ENCODE results near the gene CACNA2D2. TPM values are rescaled to one million over a fixed set of nuclear protein-coding genes. Genes with fewer than 3 reads are reported as not detected.

CACNA2D2 gene
- total RNA-seq, 1 experiment from 2014 or later, result not detected

DNA sequence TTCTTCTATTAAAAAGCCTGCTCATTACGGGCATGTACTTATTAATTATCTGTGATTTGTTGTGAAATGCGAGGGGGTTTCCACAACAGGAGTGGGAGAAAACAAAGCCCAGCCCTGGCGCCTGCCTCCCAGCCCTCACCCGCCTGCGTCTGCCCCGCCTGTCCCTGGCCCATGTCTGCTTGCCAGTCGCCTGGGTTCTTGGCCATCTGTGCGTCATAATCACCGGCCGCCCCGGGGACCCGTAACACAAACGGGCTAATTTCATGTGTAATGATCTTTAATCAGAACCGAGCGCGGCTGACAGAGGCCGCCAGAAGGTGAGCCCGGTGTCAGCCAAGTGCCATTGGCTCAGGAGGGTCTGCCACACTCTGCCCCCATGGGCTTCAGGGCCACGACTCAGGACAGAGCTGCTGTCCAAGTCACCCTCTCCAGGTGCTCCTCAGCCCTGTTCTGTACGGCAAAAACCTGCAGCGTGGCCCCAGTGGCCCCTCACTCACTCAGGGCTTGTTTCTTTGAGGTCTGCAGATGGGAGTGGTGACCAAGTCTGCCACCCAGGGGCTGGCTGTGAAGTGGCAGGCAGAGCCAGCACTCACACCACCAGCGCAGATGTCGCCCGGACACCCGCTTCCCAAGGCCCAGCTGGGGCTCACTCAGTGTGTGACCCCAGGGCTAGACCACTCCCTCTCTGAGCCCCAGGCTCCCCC, 115.3 kb downstream of the CACNA2D2 start:
- H3K79me2 ChIP-seq (ENCODE audit: low read depth), result no peaks in the 10 kb centered on the region
- no peaks in the 10 kb centered on the region for H3F3A ChIP-seq (ENCODE audit: insufficient read depth, low read depth)
- ChIA-PET CTCF (no interaction called here), POLR2A (ENCODE audit: unreplicated experiment) (no interaction called here)
- intact Hi-C loops (cut with micrococcal nuclease; ENCODE audit: unreplicated experiment), result no loop called here
- BruUV-seq (replicated peaks), result no TSS peak
- no peak for DNase-seq
- no peak for TF ChIP-seq EZH2 (IDR thresholded peaks at IDR 0.05; ENCODE audit: low read depth)
- TF ChIP-seq, protein P1, sequence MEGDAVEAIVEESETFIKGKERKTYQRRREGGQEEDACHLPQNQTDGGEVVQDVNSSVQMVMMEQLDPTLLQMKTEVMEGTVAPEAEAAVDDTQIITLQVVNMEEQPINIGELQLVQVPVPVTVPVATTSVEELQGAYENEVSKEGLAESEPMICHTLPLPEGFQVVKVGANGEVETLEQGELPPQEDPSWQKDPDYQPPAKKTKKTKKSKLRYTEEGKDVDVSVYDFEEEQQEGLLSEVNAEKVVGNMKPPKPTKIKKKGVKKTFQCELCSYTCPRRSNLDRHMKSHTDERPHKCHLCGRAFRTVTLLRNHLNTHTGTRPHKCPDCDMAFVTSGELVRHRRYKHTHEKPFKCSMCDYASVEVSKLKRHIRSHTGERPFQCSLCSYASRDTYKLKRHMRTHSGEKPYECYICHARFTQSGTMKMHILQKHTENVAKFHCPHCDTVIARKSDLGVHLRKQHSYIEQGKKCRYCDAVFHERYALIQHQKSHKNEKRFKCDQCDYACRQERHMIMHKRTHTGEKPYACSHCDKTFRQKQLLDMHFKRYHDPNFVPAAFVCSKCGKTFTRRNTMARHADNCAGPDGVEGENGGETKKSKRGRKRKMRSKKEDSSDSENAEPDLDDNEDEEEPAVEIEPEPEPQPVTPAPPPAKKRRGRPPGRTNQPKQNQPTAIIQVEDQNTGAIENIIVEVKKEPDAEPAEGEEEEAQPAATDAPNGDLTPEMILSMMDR (conservative IDR thresholded peaks at IDR 0.05), result no peak; the same call in 1 of the 2 replicates
- no peaks in the 10 kb centered on the region for H3K9me3 ChIP-seq (ENCODE audit: insufficient read depth, low read depth)
- no peak overlapping the region for H2AFZ ChIP-seq
- no peaks in the 10 kb centered on the region for H3K27me3 ChIP-seq (ENCODE audit: insufficient read depth, low read depth)
- no peaks in the 10 kb centered on the region; the same call in 1 of the 2 replicates for H4K20me1 ChIP-seq (ENCODE audit: insufficient read depth)
- no peaks in the 10 kb centered on the region for H3K9me2 ChIP-seq (ENCODE audit: insufficient read depth)
- H3K27ac ChIP-seq, result no peak overlapping the region
- H3K36me3 ChIP-seq (ENCODE audit: low read depth), result no peaks in the 10 kb centered on the region
- no peak overlapping the region for H3K4me2 ChIP-seq
- no peak overlapping the region for H3K4me3 ChIP-seq
- peaks cover 8% of the 10 kb centered on the region; the same call in 1 of the 2 replicates for H3K4me1 ChIP-seq (replicated peaks; ENCODE audit: insufficient read depth)

DNA sequence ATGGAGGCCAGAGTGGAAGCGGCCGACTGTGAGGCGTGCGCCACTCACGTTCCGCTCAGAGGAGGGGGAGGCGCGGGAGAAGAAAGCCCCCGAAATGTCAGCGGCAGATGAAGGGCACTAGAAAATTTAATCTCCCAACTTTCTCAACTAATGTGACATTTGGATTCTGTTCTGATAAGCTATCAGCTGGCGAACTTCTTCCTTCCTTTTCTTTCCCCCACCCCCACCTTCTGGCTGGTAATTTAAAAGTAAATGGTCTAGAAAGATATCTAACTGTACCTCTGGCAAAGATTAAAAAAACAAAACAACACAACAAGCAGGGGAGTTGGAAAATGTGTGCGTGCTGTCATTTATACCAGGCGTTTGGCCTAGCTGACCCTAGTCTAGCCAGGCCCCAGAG, 117.7 kb downstream of the CACNA2D2 start:
- Histone ChIP-seq H3K9me3 (ENCODE audit: insufficient read depth, low read depth) (no peaks in the 10 kb centered on the region), H3F3A (ENCODE audit: insufficient read depth, low read depth) (no peaks in the 10 kb centered on the region), H3K4me1 (replicated peaks; ENCODE audit: insufficient read depth) (no peaks in the 10 kb centered on the region), H3K9me2 (ENCODE audit: insufficient read depth) (no peaks in the 10 kb centered on the region), H3K4me2 (no peak overlapping the region), H3K4me3 (no peak overlapping the region), H3K27ac (no peak overlapping the region), H3K27me3 (ENCODE audit: insufficient read depth, low read depth) (no peaks in the 10 kb centered on the region), H4K20me1 (ENCODE audit: insufficient read depth) (no peaks in the 10 kb centered on the region; the same call in 1 of the 2 replicates), H3K36me3 (ENCODE audit: low read depth) (no peaks in the 10 kb centered on the region), H3K79me2 (ENCODE audit: low read depth) (no peaks in the 10 kb centered on the region), H2AFZ (no peak overlapping the region)
- intact Hi-C loops (cut with micrococcal nuclease; ENCODE audit: unreplicated experiment), result no loop called here
- POLR2A ChIA-PET (ENCODE audit: unreplicated experiment), result no interaction called here
- CTCF ChIA-PET, result no interaction called here
- no peak for TF ChIP-seq EZH2 (IDR thresholded peaks at IDR 0.05; ENCODE audit: low read depth)
- TF ChIP-seq, protein P1 (conservative IDR thresholded peaks at IDR 0.05), result no peak
- no peak for DNase-seq
- BruUV-seq (replicated peaks), result no TSS peak

DNA sequence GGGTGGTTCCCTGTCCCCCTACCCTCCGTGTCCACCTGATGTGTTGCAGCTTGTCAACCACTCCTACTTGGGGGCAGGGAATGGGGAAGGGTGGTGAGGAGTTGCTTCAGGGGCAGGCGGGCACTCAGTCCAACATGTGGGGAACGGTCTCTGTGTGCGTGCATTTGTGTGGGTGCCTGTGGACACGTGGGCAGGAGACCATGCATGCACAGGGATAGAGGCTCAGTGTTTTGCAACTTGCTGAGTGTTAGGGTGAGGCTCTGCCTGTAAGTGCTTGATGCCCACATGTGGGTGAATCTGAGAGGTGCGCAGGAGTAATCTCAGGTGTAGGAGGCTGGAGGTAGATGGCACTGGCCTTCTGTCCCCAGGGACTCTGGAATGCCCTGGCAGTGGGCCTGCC, 119.7 kb downstream of the CACNA2D2 start:
- Histone ChIP-seq H3K4me3 (no peak overlapping the region), H3K79me2 (ENCODE audit: low read depth) (no peaks in the 10 kb centered on the region), H3K4me2 (no peak overlapping the region), H3K27ac (no peak overlapping the region), H2AFZ (no peak overlapping the region), H3K4me1 (replicated peaks; ENCODE audit: insufficient read depth) (no peaks in the 10 kb centered on the region), H3K36me3 (ENCODE audit: low read depth) (no peaks in the 10 kb centered on the region), H3F3A (ENCODE audit: insufficient read depth, low read depth) (no peaks in the 10 kb centered on the region), H3K9me2 (ENCODE audit: insufficient read depth) (no peaks in the 10 kb centered on the region), H3K27me3 (ENCODE audit: insufficient read depth, low read depth) (no peaks in the 10 kb centered on the region), H3K9me3 (ENCODE audit: insufficient read depth, low read depth) (no peaks in the 10 kb centered on the region), H4K20me1 (ENCODE audit: insufficient read depth) (no peaks in the 10 kb centered on the region; the same call in 1 of the 2 replicates)
- CTCF ChIA-PET, result interaction anchor here (0.6 kb wide), 2 partner anchors 268 to 1005 kb away, joined by 3 to 9 read pairs; no protein-coding TSS in a partner anchor
- BruUV-seq (replicated peaks), result no TSS peak
- POLR2A ChIA-PET (ENCODE audit: unreplicated experiment), result no interaction called here
- intact Hi-C loops (cut with micrococcal nuclease; ENCODE audit: unreplicated experiment), result no loop called here
- no peak for DNase-seq
- TF ChIP-seq, protein P1 (conservative IDR thresholded peaks at IDR 0.05), result no peak
- no peak for TF ChIP-seq EZH2 (IDR thresholded peaks at IDR 0.05; ENCODE audit: low read depth)

Data from PC-9 (cell line).